ENCODE data around the gene CAT. TPM values are rescaled to one million over a fixed set of nuclear protein-coding genes. Genes with fewer than 3 reads are reported as not detected.

Gene CAT
- total RNA-seq, 2 donors from 2014 or later, result 12.4 to 25.6 TPM

Other genes with a start within 250 kb of the CAT start
- gene ABTB2, start 80.9 kb upstream of the CAT start, total RNA-seq, result 1 to 10 TPM in 1 of 2 donors, under 1 TPM in 1; 0.45 to 2.5 TPM
- gene ELF5, start 74.9 kb downstream of the CAT start, total RNA-seq, result not detected
- gene EHF, start 182.2 kb downstream of the CAT start, total RNA-seq, result under 1 TPM in 1 of 2 donors, not detected in 1; 0.35 TPM

Data from activated T-helper 17 cell treated with anti-CD3 and anti-CD28 coated beads, Interleukin-2, amount 50 U/mL, for 72 hours (primary cell).